Measurements from ENCODE around the gene ZFYVE16. TPM values are rescaled to one million over a fixed set of nuclear protein-coding genes. Genes with fewer than 3 reads are reported as not detected.
"Not testable (repeated sequence)": the region's sequence is repeated elsewhere in the genome, so short reads cannot be mapped to it uniquely, and the experiment has no call there.

The ZFYVE16 gene
- total RNA-seq, 4 donors from 2014 or later: 12.4 to 45.7 (median 23.3) TPM

GRCh38 chr5:80442742-80443141, 34.9 kb downstream of the ZFYVE16 start:
- Histone ChIP-seq H3K27ac (no peak overlapping the region), H3K36me3 (peaks cover 32% of the 10 kb centered on the region), H3K27me3 (no peaks in the 10 kb centered on the region), H3K4me1 (no peaks in the 10 kb centered on the region), H3K4me3 (no peak overlapping the region), H3K9me3 (no peaks in the 10 kb centered on the region)
- TF ChIP-seq EP300 (IDR thresholded peaks at IDR 0.05) (no peak), POLR2AphosphoS5 (IDR thresholded peaks at IDR 0.05) (no peak), POLR2A (IDR thresholded peaks at IDR 0.05) (no peak)
- TF ChIP-seq, protein P1, sequence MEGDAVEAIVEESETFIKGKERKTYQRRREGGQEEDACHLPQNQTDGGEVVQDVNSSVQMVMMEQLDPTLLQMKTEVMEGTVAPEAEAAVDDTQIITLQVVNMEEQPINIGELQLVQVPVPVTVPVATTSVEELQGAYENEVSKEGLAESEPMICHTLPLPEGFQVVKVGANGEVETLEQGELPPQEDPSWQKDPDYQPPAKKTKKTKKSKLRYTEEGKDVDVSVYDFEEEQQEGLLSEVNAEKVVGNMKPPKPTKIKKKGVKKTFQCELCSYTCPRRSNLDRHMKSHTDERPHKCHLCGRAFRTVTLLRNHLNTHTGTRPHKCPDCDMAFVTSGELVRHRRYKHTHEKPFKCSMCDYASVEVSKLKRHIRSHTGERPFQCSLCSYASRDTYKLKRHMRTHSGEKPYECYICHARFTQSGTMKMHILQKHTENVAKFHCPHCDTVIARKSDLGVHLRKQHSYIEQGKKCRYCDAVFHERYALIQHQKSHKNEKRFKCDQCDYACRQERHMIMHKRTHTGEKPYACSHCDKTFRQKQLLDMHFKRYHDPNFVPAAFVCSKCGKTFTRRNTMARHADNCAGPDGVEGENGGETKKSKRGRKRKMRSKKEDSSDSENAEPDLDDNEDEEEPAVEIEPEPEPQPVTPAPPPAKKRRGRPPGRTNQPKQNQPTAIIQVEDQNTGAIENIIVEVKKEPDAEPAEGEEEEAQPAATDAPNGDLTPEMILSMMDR (IDR thresholded peaks at IDR 0.05): no peak
- DNase-seq (ENCODE audit: low spot score in 2 of 2): no peak

DNA sequence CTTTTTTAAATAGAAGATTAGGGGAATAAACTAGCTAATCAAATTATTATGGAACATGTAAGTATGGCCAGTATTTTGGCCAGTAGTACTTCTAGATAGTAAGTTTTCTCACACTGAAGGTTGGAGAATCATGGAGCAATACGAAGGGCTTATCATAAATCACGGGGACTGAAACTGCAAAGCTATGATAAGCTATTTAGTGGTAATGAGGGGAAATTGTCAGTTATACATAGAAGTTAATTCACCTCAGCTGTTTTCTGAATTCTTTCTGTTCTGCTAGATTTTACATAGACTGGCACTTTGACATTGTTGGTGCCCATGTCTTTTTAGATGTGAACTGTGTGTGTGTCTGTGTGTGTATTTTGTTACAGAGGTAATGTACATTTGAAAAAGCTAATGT, 45.5 kb downstream of the ZFYVE16 start:
- H3K27me3 ChIP-seq: no peaks in the 10 kb centered on the region
- H3K4me3 ChIP-seq: no peak overlapping the region
- no peaks in the 10 kb centered on the region for H3K4me1 ChIP-seq
- no peak for TF ChIP-seq POLR2AphosphoS5 (IDR thresholded peaks at IDR 0.05)
- H3K36me3 ChIP-seq: peaks cover 49% of the 10 kb centered on the region
- H3K9me3 ChIP-seq: no peaks in the 10 kb centered on the region
- no peak for DNase-seq (ENCODE audit: low spot score in 2 of 2)
- no peak overlapping the region for H3K27ac ChIP-seq
- 92% methylated on average over 2 of the region's 2 CpGs for WGBS

DNA sequence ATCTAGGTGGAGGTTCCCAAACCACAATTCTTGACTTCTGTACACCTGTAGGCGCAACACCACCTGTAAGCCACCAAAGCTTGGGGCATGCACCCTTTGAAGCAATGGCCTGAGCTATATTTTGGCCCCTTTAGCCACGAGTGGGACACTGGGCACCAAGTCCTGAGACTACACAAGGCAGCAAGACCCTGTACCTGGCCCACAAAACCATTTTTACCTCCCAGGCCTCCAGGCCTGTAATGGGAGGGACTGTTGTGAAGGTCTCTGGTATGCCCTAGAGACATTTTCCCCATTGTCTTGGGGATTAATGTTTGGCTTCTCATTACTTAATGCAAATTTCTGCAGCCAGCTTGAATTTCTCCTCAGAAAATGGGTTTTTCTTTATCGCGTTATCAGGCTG, 55.4 kb downstream of the ZFYVE16 start:
- H3K36me3 ChIP-seq: peaks cover 70% of the 10 kb centered on the region
- no peak for TF ChIP-seq POLR2AphosphoS5 (IDR thresholded peaks at IDR 0.05)
- WGBS: 100% methylated on average over 4 of the region's 4 CpGs
- no peak overlapping the region for H3K27ac ChIP-seq
- DNase-seq (ENCODE audit: low spot score in 2 of 2): no peak
- H3K4me3 ChIP-seq: no peak overlapping the region
- H3K9me3 ChIP-seq: peaks cover 5% of the 10 kb centered on the region
- peaks cover 12% of the 10 kb centered on the region for H3K4me1 ChIP-seq
- no peaks in the 10 kb centered on the region for H3K27me3 ChIP-seq

- Histone ChIP-seq H3K9me3 (peaks cover 9% of the 10 kb centered on the region), H3K4me3 (no peak overlapping the region), H3K27me3 (no peaks in the 10 kb centered on the region), H3K27ac (no peak overlapping the region), H3K4me1 (peaks cover 12% of the 10 kb centered on the region), H3K36me3 (peaks cover 60% of the 10 kb centered on the region)
- 66% methylated on average over 4 of the region's 4 CpGs for WGBS
- no peak for DNase-seq (ENCODE audit: low spot score in 2 of 2)
- TF ChIP-seq EP300 (IDR thresholded peaks at IDR 0.05) (no peak), POLR2AphosphoS5 (IDR thresholded peaks at IDR 0.05) (no peak), POLR2A (IDR thresholded peaks at IDR 0.05) (no peak)
- TF ChIP-seq, protein P1 (IDR thresholded peaks at IDR 0.05): no peak
Observed at GRCh38 chr5:80466669-80467485, 59.0 kb downstream of the ZFYVE16 start.

- no peak for TF ChIP-seq POLR2A (IDR thresholded peaks at IDR 0.05)
- peaks cover 12% of the 10 kb centered on the region for H3K4me1 ChIP-seq
- no peak overlapping the region for H3K4me3 ChIP-seq
- DNase-seq (ENCODE audit: low spot score in 2 of 2): no peak
- H3K27me3 ChIP-seq: no peaks in the 10 kb centered on the region
- H3K9me3 ChIP-seq: peaks cover 4% of the 10 kb centered on the region
- H3K27ac ChIP-seq: no peak overlapping the region
- 100% methylated on average over 1 of the region's 1 CpG for WGBS
- peaks cover 60% of the 10 kb centered on the region for H3K36me3 ChIP-seq
Observed at GRCh38 chr5:80468131-80468530, 60.3 kb downstream of the ZFYVE16 start.

GRCh38 chr5:80470631-80471030, 62.8 kb downstream of the ZFYVE16 start:
- peaks cover 65% of the 10 kb centered on the region for H3K36me3 ChIP-seq
- H3K4me3 ChIP-seq; DNase-seq (ENCODE audit: low spot score in 2 of 2); H3K9me3 ChIP-seq; H3K27ac ChIP-seq; H3K27me3 ChIP-seq: not testable (repeated sequence)
- WGBS: 92% methylated on average over 2 of the region's 2 CpGs
- H3K4me1 ChIP-seq: peaks cover 12% of the 10 kb centered on the region

DNA sequence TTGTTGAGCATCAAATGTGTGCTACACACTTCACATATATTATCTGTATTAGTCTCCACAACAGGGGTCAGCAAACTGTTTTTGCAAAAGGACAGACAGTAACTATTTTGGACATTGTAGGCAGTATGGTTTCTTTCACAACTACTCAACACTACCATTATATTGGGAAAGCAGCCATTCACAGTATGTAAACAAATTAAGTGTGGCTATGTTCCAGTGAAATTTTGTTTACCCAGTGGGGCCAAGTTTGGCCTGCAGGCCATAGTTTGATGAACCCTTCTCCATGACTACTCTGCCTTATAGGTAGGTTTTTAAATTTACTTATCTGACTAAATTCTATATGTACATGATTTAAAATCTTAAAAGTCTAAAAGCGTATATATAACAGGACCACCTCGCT, 67.1 kb downstream of the ZFYVE16 start:
- Histone ChIP-seq H3K27ac (no peak overlapping the region), H3K4me3 (no peak overlapping the region), H3K36me3 (peaks cover 71% of the 10 kb centered on the region), H3K27me3 (no peaks in the 10 kb centered on the region), H3K9me3 (peaks cover 4% of the 10 kb centered on the region), H3K4me1 (no peaks in the 10 kb centered on the region)
- TF ChIP-seq, protein P1 (IDR thresholded peaks at IDR 0.05): no peak
- TF ChIP-seq EP300 (IDR thresholded peaks at IDR 0.05): no peak
- TF ChIP-seq POLR2AphosphoS5 (IDR thresholded peaks at IDR 0.05): no peak
- WGBS: 97% methylated on average over 2 of the region's 2 CpGs
- DNase-seq (ENCODE audit: low spot score in 2 of 2): no peak

Data from suprapubic skin (tissue), 4 donors.